HK-2 (cell line): ENCODE measurements around the gene ZNF492.
"Not testable (repeated sequence)": the region's sequence is repeated elsewhere in the genome, so short reads cannot be mapped to it uniquely, and the experiment has no call there.

Experiments used
- DNase-seq: peaks from one replicate; pipeline ENCODE4 v3.0.0-alpha.2; 2018; ENCODE audit not compliant: unreplicated experiment

The ZNF492 gene

GRCh38 chr19:22617614-22618320 lies 16.4 kb upstream of the ZNF492 start:
- DNase-seq: no peak

- DNase-seq: no peak
Observed at GRCh38 chr19:22619371-22619770, 14.8 kb upstream of the ZNF492 start.

- no peak for DNase-seq
Observed at GRCh38 chr19:22619932-22620331, 14.2 kb upstream of the ZNF492 start.

- no peak for DNase-seq
Observed at GRCh38 chr19:22620401-22620800, 13.7 kb upstream of the ZNF492 start.

- DNase-seq: no peak
Observed at GRCh38 chr19:22620912-22621311, 13.2 kb upstream of the ZNF492 start.

GRCh38 chr19:22622020-22622419 lies 12.1 kb upstream of the ZNF492 start:
- no peak for DNase-seq

GRCh38 chr19:22622901-22623840 lies 11.0 kb upstream of the ZNF492 start:
- DNase-seq: no peak

- DNase-seq: no peak
Observed at GRCh38 chr19:22623841-22624221, 10.3 kb upstream of the ZNF492 start.

- no peak for DNase-seq
Observed at GRCh38 chr19:22625266-22626035, 8.7 kb upstream of the ZNF492 start.

GRCh38 chr19:22627526-22627925 lies 6.6 kb upstream of the ZNF492 start:
- no peak for DNase-seq

- no peak for DNase-seq
Observed at GRCh38 chr19:22628401-22628800, 5.7 kb upstream of the ZNF492 start.

- no peak for DNase-seq
Observed at GRCh38 chr19:22634450-22634827, 315 bp downstream of the ZNF492 start.

GRCh38 chr19:22685493-22685892 lies 51.4 kb downstream of the ZNF492 start:
- DNase-seq: not testable (repeated sequence)

- DNase-seq: not testable (repeated sequence)
Observed at GRCh38 chr19:22702661-22703060, 68.5 kb downstream of the ZNF492 start.

- not testable (repeated sequence) for DNase-seq
Observed at GRCh38 chr19:22703096-22703495, 69.0 kb downstream of the ZNF492 start.

GRCh38 chr19:22708983-22709382 lies 74.9 kb downstream of the ZNF492 start:
- DNase-seq: no peak
